BLaER1 (cell line): ENCODE data around the gene GTF2F1.
"Not testable (repeated sequence)": the region's sequence is repeated elsewhere in the genome, so short reads cannot be mapped to it uniquely, and the experiment has no call there.

Experiments used
- H3K27ac ChIP-seq: shearing (Covaris generic); formaldehyde crosslinking; 2 replicates; pipeline ENCODE4 v1.8.1; 2022
- H3K27me3 ChIP-seq: shearing (Covaris generic); formaldehyde crosslinking; 2 replicates; pipeline ENCODE4 v1.8.1; 2022
- H3K36me3 ChIP-seq: shearing (Covaris generic); formaldehyde crosslinking; 2 replicates; pipeline ENCODE4 v1.8.1; 2022
- H3K4me1 ChIP-seq: shearing (Covaris generic); formaldehyde crosslinking; 2 replicates; pipeline ENCODE4 v1.8.1; 2022
- H3K4me2 ChIP-seq: shearing (Covaris generic); formaldehyde crosslinking; 2 replicates; pipeline ENCODE4 v1.8.1; 2022
- H3K4me3 ChIP-seq: shearing (Covaris generic); formaldehyde crosslinking; 2 replicates; pipeline ENCODE4 v1.8.1; 2022
- H3K9ac ChIP-seq: shearing (Covaris generic); formaldehyde crosslinking; 2 replicates; pipeline ENCODE4 v1.8.1; 2022
- H3K9me3 ChIP-seq: shearing (Covaris generic); formaldehyde crosslinking; 2 replicates; pipeline ENCODE4 v1.8.1; 2022
- H4K20me1 ChIP-seq: shearing (Covaris generic); formaldehyde crosslinking; 2 replicates; pipeline ENCODE4 v1.8.1; 2022
- Cebpa-rat ChIP-seq: shearing (Covaris generic); IDR thresholded peaks from 2 replicates; pipeline ENCODE4 v1.8.1; 2022

GTF2F1 gene, protein sequence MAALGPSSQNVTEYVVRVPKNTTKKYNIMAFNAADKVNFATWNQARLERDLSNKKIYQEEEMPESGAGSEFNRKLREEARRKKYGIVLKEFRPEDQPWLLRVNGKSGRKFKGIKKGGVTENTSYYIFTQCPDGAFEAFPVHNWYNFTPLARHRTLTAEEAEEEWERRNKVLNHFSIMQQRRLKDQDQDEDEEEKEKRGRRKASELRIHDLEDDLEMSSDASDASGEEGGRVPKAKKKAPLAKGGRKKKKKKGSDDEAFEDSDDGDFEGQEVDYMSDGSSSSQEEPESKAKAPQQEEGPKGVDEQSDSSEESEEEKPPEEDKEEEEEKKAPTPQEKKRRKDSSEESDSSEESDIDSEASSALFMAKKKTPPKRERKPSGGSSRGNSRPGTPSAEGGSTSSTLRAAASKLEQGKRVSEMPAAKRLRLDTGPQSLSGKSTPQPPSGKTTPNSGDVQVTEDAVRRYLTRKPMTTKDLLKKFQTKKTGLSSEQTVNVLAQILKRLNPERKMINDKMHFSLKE

GRCh38 chr19:6393074-6393982 lies at the start of gene GTF2F1:
TSS of gene GTF2F1 (minus strand) at chr19:6393164. CDS start at chr19:6392995, 169 bp downstream.
- H3K4me3 ChIP-seq = peak within 1 kb of the TSS; percentile 94

GRCh38 chr19:6442087-6442688 lies 49.2 kb upstream of the GTF2F1 start:
- H3K4me1 ChIP-seq = no peaks in the 10 kb centered on the region
- no peaks in the 10 kb centered on the region for H3K9me3 ChIP-seq
- no peak overlapping the region for H3K9ac ChIP-seq
- no peak overlapping the region for H3K27ac ChIP-seq
- peaks cover 33% of the 10 kb centered on the region for H3K36me3 ChIP-seq
- no peaks in the 10 kb centered on the region for H4K20me1 ChIP-seq
- no peak for TF ChIP-seq Cebpa-rat
- H3K4me2 ChIP-seq = no peak overlapping the region
- no peaks in the 10 kb centered on the region for H3K27me3 ChIP-seq
- H3K4me3 ChIP-seq = no peak overlapping the region

More at GRCh38 chr19:6393074-6393982, at the start of gene GTF2F1:
- H4K20me1 ChIP-seq = peaks cover 8% of the 10 kb centered on the region; the same call in 1 of the 2 replicates
- H3K9me3 ChIP-seq = no peaks in the 10 kb centered on the region
- peaks cover 35% of the 10 kb centered on the region for H3K36me3 ChIP-seq
- no peak for TF ChIP-seq Cebpa-rat
- no peaks in the 10 kb centered on the region for H3K27me3 ChIP-seq
- H3K27ac ChIP-seq = peak within 1 kb of the TSS; percentile 88
- H3K4me2 ChIP-seq = peak within 1 kb of the TSS; percentile 99
- H3K4me1 ChIP-seq = peaks cover 30% of the 10 kb centered on the region
- peak within 1 kb of the TSS; percentile 89 for H3K9ac ChIP-seq

GRCh38 chr19:6440905-6441304 lies 47.9 kb upstream of the GTF2F1 start:
- Histone ChIP-seq H3K9me3 (no peaks in the 10 kb centered on the region), H3K9ac (no peak overlapping the region), H3K27me3 (no peaks in the 10 kb centered on the region), H3K4me3 (no peak overlapping the region), H3K4me1 (no peaks in the 10 kb centered on the region), H4K20me1 (no peaks in the 10 kb centered on the region), H3K27ac (no peak overlapping the region), H3K36me3 (peaks cover 21% of the 10 kb centered on the region), H3K4me2 (no peak overlapping the region)
- no peak for TF ChIP-seq Cebpa-rat

DNA sequence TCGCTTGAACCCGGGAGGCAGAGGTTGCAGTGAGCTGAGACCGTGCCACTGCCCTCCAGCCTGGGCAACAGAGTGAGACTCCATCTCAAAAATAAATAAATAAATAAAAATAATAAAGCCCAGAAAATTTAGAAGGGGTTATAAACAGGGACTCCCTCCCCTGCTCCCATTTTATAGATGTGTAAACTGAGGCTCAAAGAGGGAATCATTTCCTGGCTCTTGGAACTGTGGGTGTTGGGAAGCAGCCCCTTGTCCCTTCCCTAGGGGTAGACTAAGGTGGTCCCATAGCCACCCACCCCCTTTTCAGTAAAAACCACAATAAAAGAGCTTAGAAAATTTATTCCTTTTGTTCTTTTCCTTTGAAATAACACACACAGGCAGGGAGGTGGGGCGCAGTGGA lies 46.8 kb upstream of the GTF2F1 start:
- no peak overlapping the region for H3K9ac ChIP-seq
- no peak overlapping the region for H3K4me3 ChIP-seq
- H3K27me3 ChIP-seq = no peaks in the 10 kb centered on the region
- no peak overlapping the region for H3K4me2 ChIP-seq
- peaks cover 9% of the 10 kb centered on the region; the same call in 1 of the 2 replicates for H3K36me3 ChIP-seq
- H3K27ac ChIP-seq = no peak overlapping the region
- H3K9me3 ChIP-seq = no peaks in the 10 kb centered on the region
- TF ChIP-seq Cebpa-rat = no peak
- H3K4me1 ChIP-seq = no peaks in the 10 kb centered on the region
- H4K20me1 ChIP-seq = no peaks in the 10 kb centered on the region

DNA sequence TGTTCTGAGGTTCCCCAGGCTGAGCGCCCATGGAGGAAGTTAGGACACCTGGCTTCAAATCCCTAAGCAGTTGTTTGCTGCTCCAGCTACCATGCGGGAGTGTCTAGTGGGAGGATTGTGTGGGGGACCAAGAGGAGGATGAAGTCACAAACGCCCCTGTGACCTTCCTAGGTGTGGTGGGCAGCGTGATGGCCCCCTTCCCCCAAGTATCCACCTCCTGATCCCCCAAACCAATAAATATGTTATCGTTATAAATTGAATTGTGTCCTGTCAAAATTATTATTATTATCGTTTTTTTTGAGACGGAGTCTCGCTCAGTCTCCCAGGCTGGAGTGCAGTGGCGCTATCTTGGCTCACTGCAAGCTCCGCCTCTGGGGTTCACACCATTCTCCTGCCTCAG lies 40.7 kb upstream of the GTF2F1 start, which contains the start of gene SLC25A41:
Gene SLC25A41 (minus strand): TSS at position 101 of the 400 bp plus-strand sequence. CDS start 70 bp downstream, at position 31.
- no peak for TF ChIP-seq Cebpa-rat
- H3K4me2 ChIP-seq = no peak within 1 kb of the TSS
- H3K9me3 ChIP-seq = no peaks in the 10 kb centered on the region
- H3K27me3 ChIP-seq = no peaks in the 10 kb centered on the region
- no peak within 1 kb of the TSS for H3K27ac ChIP-seq
- no peaks in the 10 kb centered on the region; the same call in 1 of the 2 replicates for H3K4me1 ChIP-seq
- no peaks in the 10 kb centered on the region for H4K20me1 ChIP-seq
- H3K9ac ChIP-seq = no peak within 1 kb of the TSS
- H3K36me3 ChIP-seq = no peaks in the 10 kb centered on the region
- no peak within 1 kb of the TSS for H3K4me3 ChIP-seq

DNA sequence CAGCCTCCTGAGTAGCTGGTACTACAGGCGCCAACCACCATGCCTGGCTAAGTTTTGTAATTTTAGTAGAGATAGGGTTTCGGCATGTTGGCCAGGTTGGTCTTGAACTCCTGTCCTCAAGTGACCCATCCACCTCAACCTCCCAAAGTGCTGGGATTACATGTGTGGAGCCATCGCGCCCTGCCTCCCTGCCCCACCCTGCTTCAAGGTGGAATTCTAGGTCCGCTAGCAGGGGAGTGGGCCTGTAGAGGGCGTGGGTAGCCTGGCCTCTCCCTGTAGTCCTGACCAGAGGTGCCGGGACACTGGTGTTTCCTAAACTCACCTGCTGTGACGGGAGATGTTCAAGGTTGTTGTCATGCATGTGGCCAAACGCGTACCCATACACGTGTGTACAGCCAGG lies 40.2 kb upstream of the GTF2F1 start:
- Histone ChIP-seq H3K36me3 (no peaks in the 10 kb centered on the region), H3K27me3 (no peaks in the 10 kb centered on the region), H4K20me1 (no peaks in the 10 kb centered on the region), H3K27ac (no peak overlapping the region), H3K4me1 (no peaks in the 10 kb centered on the region; the same call in 1 of the 2 replicates), H3K4me3 (no peak overlapping the region), H3K9me3 (no peaks in the 10 kb centered on the region), H3K9ac (no peak overlapping the region), H3K4me2 (no peak overlapping the region)
- TF ChIP-seq Cebpa-rat = no peak

- no peak overlapping the region for H3K4me2 ChIP-seq
- TF ChIP-seq Cebpa-rat = no peak
- H3K4me1 ChIP-seq = no peaks in the 10 kb centered on the region; the same call in 1 of the 2 replicates
- H3K9me3 ChIP-seq = no peaks in the 10 kb centered on the region
- no peak overlapping the region for H3K27ac ChIP-seq
- no peaks in the 10 kb centered on the region for H3K36me3 ChIP-seq
- no peak overlapping the region for H3K4me3 ChIP-seq
- no peaks in the 10 kb centered on the region for H3K27me3 ChIP-seq
- no peak overlapping the region for H3K9ac ChIP-seq
- no peaks in the 10 kb centered on the region for H4K20me1 ChIP-seq
These were observed 38.9 kb upstream of the GTF2F1 start for GRCh38 chr19:6431891-6432290.

DNA sequence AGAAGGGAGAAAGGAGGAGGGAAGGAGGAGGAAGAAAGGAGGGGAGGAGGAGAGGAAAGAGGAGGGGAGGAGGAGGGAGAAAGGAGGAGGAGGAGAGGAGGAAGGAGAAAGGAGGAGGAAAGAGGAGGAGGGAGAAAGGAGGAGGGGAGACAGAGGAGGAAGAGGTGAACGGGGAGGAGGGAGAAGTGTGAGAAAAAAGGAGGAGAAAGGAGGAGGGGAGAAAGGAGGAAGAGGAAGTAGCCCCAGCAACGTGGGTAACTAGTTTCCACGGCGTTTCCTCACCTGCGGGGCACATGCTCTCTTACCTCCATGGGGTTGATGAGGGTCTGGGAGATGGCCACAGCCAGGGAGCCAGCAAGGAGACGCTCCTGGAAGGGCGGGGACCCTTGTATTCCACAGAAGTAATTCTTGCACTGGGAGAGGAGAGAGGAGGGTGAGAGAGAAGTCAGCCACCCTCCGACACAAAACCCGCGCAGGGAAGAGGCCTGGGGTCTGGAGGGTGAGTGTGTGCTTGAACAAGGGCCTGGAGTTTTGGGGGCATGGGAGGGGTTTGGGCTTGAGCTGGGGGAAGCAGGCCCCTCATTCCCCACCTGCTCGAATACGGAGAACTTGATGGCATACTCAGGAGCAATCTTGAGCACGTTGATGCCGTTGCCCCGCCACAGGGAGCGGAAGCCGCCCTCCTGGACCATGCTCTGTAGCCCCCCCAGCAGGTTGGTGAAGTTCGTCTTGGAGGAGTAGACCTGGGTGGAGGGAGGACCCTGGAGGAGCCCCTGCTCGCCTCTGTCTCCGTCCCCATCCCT lies 36.7 kb upstream of the GTF2F1 start:
- Histone ChIP-seq H3K27me3 (no peaks in the 10 kb centered on the region), H3K4me1 (peaks cover 10% of the 10 kb centered on the region), H3K27ac (peak overlapping the region; percentile 44), H3K9me3 (no peaks in the 10 kb centered on the region), H3K9ac (no peak overlapping the region), H4K20me1 (no peaks in the 10 kb centered on the region), H3K4me2 (peak overlapping the region; percentile 32; the same call in 1 of the 2 replicates), H3K36me3 (no peaks in the 10 kb centered on the region), H3K4me3 (no peak overlapping the region)
- TF ChIP-seq Cebpa-rat = no peak

DNA sequence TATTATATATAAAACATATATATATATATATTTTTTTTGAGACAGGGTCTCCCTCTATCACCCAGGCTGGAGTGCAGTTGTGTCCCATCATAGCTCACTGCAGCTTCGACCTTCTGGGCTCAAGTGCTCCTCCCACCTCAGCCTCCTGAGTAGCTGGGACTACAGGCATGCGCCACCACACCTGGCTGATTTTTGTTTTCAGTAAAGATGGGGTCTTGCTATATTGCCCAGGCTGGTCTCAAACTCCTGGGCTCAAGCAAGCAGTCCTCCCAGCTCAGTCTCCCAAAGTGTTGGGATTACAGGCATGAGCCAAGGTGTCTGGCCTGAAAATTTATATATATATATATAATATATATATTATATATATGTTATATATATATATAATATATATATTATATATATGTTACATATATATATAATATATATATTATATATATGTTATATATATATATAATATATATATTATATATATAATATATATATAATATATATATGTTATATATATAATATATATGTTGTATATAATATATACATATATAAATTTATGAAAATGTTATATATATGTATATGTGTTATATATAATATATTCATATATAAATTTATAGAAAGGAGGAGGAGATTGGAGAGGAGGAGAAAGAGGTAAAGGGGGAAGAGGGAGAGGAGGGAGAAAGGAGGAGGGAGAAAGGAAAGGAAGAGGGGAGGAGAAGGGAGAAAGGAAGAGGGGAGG lies 35.9 kb upstream of the GTF2F1 start:
- H3K36me3 ChIP-seq, H3K27me3 ChIP-seq, H3K27ac ChIP-seq, H4K20me1 ChIP-seq, H3K9me3 ChIP-seq, H3K9ac ChIP-seq, H3K4me1 ChIP-seq, H3K4me3 ChIP-seq, H3K4me2 ChIP-seq: not testable (repeated sequence)
